HG03432 (cell line): ENCODE results near the gene DRC1.

Experiments
- ATAC-seq: cut with Tn5 transposase; IDR thresholded peaks from one replicate; pipeline ENCODE4 v1.9.1; 2021; ENCODE audit warnings: mild to moderate bottlenecking, moderate library complexity; ENCODE audit not compliant: unreplicated experiment

DRC1 gene

DNA sequence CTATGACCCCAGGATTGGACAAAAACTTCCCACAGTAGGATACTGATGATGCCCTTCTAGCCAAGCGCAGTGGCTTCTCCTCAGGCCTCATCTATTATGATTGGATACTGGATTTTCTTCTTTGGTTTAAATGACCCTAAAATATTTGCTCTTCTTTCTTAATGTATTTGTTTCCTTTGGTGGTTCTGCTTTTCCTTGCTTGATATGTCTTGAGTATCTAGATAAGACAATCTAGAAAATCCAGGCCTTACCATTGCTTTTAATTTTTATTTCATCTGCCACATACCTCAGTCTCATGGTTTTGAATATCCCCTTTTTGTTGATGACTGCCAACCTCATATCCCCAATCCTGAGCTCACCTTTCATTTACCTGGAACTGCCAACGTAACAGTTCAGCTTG lies 40.6 kb downstream of the DRC1 start:
- ATAC-seq: no peak

DNA sequence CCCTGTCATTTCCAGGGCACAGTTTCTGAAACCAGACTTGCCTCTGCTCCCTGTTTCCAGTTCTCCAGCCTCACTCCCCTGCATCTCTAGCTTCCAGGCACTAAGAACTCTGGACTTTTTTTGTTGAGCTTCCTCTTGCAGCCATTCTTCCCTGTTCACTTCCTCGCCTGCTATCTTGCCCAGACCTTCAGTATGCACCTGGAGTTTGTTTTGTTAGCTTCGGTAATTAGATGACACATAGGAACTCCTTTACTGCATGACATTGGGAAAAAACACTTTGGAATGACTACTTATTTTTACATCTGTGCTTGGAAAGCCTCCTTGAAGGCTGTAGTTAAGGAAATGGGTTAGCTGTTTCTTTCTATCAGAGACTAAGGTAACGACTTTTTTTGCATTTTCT lies 41.0 kb downstream of the DRC1 start:
- no peak for ATAC-seq

DNA sequence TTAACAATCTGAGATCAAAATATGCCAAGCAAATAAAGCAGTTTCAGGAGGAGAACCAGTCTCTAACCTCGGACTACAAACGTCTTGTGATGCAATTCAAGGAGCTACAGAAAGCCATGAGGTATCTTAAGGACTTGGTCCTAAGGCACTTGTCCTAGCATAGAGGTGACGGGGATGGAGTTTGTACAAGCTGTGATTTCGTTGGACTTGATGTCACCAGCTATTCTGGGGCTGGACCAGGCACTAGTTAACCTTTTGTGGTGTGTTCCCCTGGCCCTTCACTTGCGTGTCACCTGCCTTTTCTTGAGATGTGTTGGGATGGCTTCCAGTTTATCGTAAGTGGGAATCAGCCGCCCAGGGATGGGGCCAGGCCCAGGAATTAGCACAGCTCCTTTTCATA lies 42.5 kb downstream of the DRC1 start:
- no peak for ATAC-seq

DNA sequence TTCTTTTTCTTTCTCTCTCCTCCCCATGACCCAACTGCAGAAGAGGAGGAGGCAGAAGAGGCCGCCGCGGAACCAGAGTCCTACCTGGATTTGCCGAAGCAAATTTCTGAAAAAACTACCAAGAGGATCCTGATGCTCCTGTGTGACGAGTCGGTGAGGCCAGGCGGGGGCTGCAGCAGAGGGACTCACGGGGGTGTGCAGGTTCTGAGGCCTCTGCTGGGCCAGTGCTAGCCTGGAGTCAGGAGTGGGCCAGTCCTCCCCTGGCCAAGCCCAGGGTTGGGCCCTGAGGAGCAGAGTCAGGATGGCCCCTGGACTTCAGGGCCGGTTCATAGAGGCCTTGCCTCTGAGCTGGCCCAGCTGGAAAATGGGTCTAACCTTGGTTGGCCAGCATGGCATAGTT lies 46.9 kb downstream of the DRC1 start:
- no peak for ATAC-seq

DNA sequence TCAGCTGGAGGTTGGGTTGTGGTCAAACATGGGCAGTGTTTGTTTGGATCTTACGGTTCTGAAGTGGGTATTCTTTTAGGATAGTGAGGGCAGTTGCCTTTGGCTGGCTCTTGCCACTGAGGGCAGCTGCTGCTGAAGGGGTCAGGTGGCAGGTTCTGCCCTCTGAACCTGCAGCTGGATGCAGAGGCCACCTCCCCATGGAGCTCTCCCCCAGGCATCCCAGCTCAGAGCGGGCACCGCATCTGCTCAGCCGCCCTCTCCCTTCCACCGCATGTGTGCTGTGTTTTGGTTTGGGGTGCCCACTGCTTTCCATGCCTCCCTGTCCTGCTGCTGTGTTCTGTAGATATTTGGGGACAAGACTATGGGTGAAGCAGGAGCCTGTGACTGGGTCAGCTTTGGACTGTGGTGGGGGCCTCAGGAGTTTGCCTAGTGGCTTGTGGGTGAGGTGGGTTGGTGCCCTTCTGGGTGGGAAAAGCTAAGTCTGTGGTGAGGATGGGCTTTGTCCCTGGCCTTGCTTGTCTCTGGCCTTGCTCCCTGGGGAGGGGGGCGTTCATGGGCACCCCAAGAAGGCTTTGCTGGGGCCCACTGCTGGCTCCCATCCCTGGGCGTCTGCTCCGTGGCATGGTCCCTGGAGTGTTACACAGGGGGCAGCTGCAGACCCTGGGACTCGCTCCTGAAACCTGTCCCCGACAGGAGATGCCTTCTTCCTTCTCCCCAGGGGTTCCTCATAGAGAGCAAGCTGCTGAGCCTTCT lies 47.7 kb downstream of the DRC1 start:
- no peak for ATAC-seq

DNA sequence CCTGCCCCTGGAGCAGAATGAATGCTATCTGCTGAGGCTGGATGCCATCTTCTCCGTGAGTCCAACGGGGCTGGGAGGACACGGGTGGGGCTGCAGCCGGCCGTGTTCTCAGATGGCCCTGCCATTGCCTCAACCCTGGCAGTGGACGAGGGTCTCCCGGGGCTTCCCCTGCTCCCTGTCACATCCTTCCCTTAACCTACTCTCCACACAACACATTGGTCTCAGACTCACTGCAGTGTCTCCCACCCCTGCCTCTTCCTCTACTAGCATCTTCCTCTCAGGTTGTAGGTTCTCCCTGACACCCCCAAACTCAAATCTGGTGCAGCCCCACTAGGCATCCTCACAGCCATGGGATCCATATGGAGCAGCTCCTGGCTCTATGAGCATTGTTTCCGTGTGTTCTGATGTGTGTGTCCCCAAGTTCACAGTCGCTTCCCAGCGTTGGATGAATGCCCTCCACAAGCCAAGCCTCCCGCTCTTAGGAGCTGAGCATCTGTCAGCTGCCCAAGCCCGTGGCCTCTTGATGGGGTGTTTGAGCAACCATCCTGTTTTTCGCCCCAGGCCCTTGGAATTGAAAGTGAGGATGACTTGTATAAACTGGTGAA lies 48.4 kb downstream of the DRC1 start:
- ATAC-seq: no peak

DNA sequence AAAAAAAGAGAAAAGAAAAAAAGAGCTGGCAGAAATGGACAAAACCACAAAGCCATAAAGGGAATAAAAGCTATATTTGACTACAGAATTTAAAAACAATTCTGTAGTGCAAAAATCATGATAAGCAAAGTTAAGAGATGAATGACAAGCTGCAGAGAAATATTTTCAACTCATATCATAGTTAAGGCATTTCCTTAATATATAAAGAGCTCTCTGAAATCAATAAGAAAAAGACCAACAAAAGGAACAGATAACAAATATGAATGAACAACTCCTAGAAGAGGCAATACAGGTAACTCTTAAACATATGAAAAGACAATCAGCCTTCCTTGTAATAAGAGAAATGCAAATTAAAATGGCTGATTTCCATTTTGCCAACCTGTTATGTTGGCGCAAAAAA lies 50.0 kb downstream of the DRC1 start:
- ATAC-seq: no peak

DNA sequence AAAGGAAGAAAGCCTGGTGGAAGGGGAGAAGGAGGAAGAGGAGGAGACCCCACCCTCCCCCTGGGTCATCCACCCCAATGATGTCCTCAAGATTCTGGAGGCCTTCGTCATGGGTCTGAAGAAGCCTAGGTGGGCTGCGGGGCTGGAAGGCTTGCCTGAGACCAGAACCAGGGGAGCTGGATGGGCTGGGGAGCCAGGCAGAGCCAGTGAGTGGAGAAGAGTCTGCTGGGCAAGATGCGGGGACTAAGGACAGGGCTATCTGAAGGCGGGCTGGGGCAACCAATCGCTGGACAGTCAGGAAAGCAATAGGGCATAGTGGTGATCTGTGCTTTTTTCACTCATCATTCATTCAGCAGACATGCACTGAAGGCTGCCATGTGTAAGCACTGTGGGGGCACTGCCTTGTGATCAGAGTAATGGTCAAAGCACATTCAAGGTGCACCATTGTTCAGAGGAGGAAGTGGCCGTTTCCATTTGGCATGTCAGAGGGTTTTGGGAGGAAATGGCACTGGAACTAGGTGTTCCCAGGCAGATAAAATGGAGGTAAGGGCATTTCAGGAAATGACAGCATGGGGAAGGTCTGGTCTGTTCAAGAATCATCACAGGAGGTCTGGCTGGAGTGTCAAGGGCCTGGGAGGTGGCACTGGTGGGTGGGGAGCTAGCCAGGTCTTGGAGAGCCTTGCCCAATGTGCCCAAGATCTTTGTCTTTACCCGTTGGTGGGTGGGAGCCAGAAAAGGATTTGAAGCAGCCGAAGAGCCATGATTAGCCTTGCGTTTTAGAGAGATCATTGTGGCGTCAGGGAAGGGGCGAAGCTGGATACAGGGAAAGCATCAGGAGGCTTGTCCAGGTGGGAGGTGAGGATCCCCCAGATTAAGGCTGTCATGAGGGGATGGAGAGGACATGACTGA lies 52.0 kb downstream of the DRC1 start:
- no peak for ATAC-seq

DNA sequence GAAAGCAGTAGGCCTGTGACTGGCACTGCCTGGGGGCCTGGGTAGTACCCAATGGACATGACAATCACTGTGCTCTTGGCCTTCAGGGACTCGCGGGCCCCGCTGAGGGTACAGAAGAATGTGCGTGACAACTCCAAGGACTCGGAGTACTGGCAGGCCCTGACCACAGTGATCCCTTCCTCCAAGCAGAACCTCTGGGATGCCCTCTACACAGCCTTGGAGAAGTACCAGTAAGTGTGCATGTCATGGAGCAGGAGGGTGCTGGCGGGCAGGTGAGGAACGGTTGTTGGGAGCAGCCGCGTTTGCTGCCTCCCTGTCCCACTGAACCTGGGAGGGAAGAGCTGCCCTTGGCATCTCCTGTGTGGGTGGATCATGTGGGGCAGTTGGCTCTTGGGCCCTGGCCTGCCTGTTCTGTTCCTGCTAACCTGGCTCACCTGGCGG lies 52.9 kb downstream of the DRC1 start:
- no peak for ATAC-seq

DNA sequence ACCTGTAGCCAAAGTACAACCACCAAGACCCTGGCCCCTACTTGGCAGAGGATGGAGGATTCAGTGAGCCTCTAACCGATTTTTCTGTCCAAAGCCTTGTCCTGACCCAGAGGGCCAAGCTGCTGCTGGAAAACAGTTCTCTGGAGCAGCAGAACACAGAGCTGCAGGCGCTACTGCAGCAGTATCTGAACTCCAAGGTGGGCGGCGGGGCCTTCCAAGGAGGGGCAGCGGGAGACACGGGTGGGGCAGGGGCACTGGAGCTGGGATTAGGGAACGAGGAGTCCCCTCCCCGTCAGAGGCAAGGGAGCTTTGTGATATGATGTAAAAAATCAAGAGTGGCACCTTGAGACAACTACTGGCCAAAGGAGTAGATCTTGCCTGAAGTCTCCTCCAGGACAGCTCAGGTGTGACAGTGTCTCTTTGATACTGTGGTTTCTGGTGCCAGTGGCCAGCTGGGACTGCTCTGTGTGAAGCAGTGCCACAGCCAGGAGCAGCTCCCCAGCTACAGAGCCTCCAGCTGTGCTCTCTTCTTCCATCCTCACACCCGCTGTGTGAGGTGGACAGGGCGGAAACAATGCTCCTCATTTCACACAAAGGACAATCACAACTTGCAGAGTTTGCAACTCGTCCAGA lies 53.4 kb downstream of the DRC1 start:
- ATAC-seq: no peak

DNA sequence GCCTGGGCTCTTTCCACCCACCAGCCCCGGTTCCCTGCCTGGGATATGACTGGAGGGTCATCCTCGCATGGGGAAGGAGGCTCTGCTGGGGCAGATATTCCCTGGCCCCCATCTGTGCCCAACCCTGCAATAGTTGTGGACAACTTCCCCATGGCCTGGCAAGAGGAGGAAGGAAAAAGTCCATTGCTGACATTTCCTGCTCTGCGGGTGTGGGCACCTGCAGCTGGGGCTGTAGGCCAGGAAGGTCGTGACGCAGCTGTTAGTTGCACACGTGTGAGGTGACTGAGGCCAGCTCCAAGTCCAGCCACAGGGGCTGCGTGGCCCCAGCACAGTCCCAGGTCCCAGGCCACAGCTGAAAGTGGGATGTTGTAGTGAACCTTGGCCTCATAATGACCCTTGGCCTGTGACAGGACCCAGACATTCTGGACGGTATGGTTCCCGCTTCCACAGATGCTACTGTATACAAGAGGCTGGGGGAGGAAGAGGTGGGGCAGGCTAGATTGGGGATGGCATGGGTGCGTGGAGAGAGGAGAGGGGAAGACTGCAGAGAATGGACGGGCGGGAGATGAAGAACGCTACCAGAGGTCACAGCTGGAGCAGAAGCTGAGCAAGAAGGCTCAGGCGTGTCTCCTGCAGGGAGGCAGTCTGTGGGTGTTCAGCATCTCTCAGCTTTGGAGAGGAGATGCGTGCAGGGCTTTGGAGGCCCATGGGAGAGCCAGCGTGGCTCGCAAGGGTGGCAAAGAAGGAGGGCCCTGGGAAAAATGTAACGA lies 54.1 kb downstream of the DRC1 start:
- ATAC-seq: no peak

DNA sequence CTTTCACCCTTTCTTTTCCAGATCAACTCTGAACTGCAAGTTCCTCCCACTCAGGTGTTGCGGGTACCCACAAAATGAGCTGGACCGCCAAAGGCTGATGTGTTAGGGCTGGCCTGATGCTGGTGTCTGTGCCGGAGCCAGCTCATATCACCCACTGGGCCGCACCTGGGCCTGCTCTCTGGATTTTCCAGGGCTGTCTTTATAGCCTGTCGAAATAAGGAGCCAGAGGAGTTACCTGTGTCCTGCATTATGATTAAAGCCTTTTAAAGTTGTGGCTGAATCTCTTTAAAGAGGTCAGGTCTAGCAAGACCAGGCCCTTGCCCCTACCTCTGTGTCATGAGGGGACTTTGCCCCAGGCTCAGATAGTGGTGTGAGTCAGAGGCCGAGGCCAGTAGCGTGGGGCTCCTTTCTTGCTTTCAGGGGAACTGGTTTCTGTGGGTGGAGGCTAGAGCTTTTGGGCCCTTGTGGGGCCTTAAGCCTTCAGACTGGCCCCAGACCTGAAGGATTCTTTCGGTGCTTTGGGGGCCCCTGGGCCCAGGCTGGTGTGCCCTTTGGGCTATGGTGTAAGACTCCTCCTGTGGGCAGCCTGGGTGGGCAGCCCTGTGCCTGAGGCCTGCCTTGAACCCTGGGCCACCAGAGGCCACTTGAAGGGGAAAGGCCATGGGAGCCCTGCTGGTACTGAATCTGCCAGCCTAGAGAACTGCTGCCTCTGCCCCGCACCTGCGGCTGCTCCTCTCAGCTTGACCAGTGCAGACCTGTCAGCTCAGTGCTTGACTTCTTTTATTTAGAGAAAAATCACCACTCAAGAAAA lies 54.9 kb downstream of the DRC1 start:
- no peak for ATAC-seq

DNA sequence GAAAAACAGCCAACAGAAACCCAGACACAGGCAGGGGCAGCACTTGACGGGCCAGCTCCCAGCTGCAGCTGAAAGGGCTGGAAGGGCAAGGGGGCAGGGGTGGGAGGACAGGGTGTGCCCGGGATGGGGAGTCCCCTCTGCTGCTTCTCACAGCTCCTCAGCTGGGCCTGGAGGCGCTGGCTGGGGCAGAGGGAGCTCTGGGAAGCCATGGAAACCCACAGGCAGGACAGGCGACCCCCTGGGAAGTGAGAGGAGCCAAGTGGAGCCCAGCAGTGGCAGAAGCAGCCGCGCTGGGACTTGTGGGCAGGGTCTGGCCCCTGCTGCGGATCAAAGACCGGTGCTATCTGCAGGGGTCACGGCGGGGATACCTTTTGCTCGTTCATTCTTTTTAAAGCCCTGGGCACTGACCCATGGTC lies 55.5 kb downstream of the DRC1 start:
- ATAC-seq: no peak

DNA sequence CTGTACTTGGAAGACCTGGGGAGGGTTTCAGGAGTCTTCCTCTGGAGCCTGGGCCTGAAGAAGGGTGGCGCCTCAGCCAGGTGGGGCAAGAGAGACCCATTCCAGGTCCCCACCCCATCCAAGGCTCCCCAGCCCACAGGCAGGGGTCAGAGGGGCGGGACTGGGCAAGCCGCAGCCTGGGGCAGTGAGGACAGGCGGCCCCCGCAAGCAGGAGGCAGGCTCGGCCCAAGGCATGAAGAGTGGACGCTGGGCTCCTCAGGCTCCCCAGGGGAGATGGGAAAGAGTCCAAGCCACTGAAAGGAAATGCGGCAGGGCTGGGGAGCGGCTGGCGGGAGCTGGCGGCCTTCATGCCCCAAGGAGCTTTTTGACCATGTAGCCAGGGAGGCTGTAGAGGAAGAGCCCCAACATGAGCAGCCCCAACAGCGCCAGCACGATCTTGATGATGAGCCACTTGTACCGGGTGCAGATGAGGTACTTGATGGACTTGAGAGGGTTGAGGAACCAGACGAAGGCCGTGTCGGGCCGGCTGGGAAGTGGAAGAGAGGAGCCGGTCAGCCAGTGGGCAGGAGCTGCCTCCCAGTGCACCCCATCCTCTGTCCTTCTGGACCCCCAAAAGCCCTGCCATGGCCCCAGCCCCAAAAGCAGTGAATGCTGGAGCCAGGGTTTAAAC lies 56.1 kb downstream of the DRC1 start:
- no peak for ATAC-seq

DNA sequence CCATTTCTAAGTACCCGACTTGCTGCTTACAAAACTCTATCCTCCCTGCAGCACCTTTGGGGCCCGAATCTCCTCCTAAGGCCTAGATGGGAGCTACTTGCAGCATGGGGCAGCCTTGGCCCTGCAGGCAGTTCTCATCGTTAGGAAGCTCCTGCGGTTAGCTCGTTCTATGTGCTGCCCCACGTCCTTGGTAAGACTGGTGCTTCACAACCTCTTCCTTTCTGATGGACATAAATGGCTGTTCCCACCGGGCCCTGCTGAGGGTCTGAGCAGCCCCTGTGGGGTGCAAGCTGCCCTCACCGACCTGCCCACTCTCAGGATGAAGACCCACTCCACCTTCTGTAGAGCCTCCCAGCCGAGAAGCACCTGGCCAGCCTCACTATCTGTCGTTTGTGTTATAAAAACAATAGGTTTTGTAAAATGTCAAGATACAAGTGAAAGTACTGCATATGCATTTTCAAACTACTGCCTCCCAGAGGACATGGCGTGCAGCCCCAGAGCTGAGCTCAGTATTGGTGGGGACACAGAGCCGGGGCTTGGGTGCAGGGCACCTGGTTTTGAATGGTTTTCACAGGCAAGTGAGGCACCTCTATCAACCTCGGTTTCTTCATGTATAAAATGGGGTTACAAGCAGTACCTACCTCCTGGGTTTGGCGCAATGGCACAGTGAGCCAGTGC lies 56.8 kb downstream of the DRC1 start:
- no peak for ATAC-seq

DNA sequence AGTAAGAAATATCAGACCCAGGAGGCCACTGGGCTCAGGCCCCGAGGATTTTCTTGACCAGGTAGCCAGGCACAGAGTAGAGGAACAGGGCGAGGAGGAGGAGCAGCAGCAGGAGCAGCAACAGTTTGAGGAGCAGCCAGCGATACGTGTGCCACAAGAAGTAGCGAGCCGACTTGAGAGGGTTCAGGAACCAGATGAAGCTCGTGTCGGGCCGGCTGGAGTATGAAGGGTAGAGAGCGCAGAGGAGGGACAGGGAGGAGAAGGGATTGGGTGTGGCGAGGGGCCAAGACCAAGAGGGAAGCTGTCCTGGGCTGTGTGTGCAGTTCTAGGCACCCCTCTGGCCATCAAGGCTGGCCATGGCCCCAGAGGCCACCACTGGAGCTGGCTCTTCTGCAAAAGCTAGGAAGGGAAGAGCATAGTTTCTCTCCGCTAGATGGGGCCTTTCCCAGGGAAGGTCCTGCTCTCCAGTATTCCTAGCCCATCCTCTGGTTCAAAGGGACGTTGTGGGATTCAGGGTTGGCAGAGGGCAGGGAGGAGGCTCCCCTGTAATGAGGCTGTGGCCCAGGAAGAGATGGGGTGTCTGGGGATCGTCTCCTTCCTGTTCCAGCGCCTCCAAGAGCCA lies 58.4 kb downstream of the DRC1 start:
- ATAC-seq: no peak

DNA sequence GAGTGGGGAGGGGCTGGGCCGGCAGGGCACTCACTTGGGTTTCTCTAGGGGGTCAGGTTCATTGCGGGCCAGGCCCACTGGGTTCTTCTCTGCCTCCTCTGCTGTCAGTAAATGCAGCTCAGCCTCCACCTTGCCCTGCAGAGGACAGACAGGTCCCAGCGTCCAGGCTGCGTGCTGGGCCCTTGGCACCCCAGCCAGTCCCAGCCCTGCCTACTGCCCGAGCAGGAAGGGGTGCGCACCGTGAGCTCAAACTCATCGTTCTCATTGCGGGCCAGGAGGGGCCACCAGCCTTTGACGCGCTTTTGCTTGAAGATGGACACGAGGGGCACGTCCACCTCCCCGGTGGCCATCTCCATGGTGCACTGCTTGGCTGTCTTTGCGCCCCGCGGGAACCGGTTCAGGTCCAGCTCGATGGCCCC lies 58.9 kb downstream of the DRC1 start:
- no peak for ATAC-seq

DNA sequence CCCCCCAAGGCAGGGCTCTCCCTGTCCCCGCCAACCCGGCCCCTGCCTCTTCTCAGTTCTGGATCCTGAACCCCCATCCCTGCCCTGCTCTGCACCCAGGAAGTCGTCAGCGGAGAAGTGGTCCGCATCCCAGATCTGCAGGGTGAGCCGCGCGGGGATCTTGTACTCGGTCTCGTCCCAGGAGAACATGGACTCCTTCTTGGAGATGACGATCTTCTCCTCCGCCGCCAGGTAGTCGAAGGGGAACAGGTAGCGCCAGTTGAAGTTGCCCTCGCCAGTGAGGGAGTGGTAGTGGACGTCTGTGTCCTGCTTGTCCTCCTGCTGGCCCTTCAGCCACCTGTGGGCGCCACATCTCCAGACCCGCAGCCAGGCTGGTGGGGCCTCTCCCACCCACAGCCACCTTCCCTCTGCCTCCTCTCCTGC lies 59.9 kb downstream of the DRC1 start:
- no peak for ATAC-seq
